Mesodermal cell (in vitro differentiated cells): ENCODE results near the gene SMIM15.

Experiments
- H3K27ac ChIP-seq: 2 replicates; pipeline ENCODE4 v1.7.0; 2013; ENCODE audit warnings: mild to moderate bottlenecking, low read depth, low read length, moderate library complexity; ENCODE audit not compliant: severe bottlenecking
- H3K36me3 ChIP-seq: 2 replicates; pipeline ENCODE4 v1.7.1; 2013; ENCODE audit warnings: mild to moderate bottlenecking, low read length, moderate library complexity; ENCODE audit not compliant: control insufficient read depth, insufficient read depth
- H3K4me1 ChIP-seq: one replicate; pipeline ENCODE4 v1.7.1; 2013; ENCODE audit warnings: mild to moderate bottlenecking, low read length; ENCODE audit not compliant: insufficient read depth, control insufficient read depth, poor library complexity, severe bottlenecking
- H3K4me3 ChIP-seq: 2 replicates; pipeline ENCODE4 v1.7.0; 2013; ENCODE audit warnings: low read length, control low read depth, mild to moderate bottlenecking; ENCODE audit not compliant: insufficient read depth, poor library complexity, severe bottlenecking; ENCODE audit errors: extremely low read depth
- H3K9me3 ChIP-seq: 2 replicates; pipeline ENCODE4 v1.7.1; 2013; ENCODE audit warnings: mild to moderate bottlenecking, low read length, moderate library complexity; ENCODE audit not compliant: control insufficient read depth
- WGBS, 2 experiments: methylation state at CpG; one replicate each; pipeline ENCODE4 v1.1.5; 2013; ENCODE audit warnings: missing lambda C conversion rate in 2 of 2; ENCODE audit not compliant: insufficient coverage in 2 of 2; 5-methylcytosine and 5-hydroxymethylcytosine counted together

The SMIM15 gene

DNA sequence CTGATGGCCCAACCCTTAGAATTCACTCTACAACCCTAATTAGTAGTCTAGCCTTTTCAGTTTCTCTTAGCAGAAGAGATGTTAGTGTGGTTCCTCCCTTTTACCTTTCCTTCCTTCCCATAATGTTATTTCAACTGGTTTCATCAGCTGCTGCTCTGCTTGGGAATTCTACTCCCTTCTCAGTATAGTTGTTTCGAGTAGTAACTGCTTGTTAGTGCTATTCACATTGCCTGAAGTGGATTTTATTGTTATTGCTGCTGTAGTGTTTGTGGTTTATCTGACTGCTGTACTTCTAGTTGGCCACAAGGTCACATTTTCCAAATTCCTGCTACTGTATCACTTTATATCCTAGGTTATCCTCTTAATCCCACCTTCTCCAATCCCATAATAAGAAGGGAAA lies 29.7 kb downstream of the SMIM15 start:
- Histone ChIP-seq H3K4me3 (no peak overlapping the region), H3K36me3 (no peaks in the 10 kb centered on the region), H3K27ac (no peak overlapping the region), H3K9me3 (no peaks in the 10 kb centered on the region), H3K4me1 (no peaks in the 10 kb centered on the region)
- WGBS, 2 experiments, result no CpG with 5 or more reads among the region's 1 CpG

- no peak overlapping the region for H3K27ac ChIP-seq
- WGBS, 2 experiments, result 100% methylated on average over 1 of the region's 2 CpGs; no CpG with 5 or more reads in 1 of the 2 experiments
- no peaks in the 10 kb centered on the region for H3K36me3 ChIP-seq
- H3K4me1 ChIP-seq, result no peaks in the 10 kb centered on the region
- no peak overlapping the region for H3K4me3 ChIP-seq
- H3K9me3 ChIP-seq, result no peaks in the 10 kb centered on the region
Observed at GRCh38 chr5:61130289-61130688, 32.0 kb downstream of the SMIM15 start.

DNA sequence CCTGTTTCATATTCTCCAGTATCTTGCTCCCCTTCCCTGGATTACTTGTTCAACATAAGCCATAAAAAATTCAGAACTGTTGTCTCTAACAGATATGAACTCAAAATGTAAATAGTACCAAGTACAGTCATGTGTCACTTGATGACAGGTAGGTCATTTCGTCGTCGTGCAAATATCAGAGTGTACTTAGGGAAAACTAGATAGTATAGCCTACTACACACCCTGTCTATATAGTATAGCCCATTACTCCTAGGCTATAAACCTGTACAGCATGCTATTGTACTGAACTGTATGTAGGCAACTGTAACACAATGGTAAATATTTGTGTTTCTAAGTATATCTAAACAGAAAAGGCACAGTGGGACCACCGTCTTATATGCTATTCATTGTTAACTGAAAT lies 39.1 kb downstream of the SMIM15 start:
- Histone ChIP-seq H3K9me3 (no peaks in the 10 kb centered on the region), H3K4me3 (no peak overlapping the region), H3K27ac (no peak overlapping the region), H3K4me1 (no peaks in the 10 kb centered on the region), H3K36me3 (no peaks in the 10 kb centered on the region)
- 95% methylated on average over 4 of the region's 4 CpGs; no CpG with 5 or more reads in 1 of the 2 experiments for WGBS, 2 experiments

- H3K27ac ChIP-seq, result no peak overlapping the region
- H3K9me3 ChIP-seq, result no peaks in the 10 kb centered on the region
- no peaks in the 10 kb centered on the region for H3K4me1 ChIP-seq
- no peaks in the 10 kb centered on the region for H3K36me3 ChIP-seq
- H3K4me3 ChIP-seq, result no peak overlapping the region
- WGBS, 2 experiments, result no CpG with 5 or more reads among the region's 1 CpG
Observed at GRCh38 chr5:61120534-61120933, 41.7 kb downstream of the SMIM15 start.

DNA sequence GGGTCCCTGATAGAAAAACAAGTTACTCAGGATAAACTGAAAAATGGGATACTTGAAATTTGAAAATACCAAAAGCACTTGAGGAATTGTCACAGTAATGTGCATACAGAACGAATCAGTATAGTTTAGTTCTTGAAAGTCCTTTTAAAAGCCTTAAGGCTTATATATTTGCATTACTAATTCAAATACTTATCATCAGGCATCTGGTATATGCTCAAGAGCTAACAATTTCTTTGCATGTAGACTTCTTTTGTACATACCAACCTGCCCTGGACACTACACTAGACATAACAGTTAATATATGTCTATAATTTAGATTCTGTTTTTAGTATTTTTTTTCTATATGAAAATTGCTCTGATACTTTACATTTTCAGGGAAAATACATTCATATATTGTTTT lies 43.2 kb downstream of the SMIM15 start:
- WGBS, 2 experiments, result no CpG with 5 or more reads among the region's 1 CpG
- H3K9me3 ChIP-seq, result no peaks in the 10 kb centered on the region
- no peak overlapping the region for H3K4me3 ChIP-seq
- no peaks in the 10 kb centered on the region for H3K4me1 ChIP-seq
- no peaks in the 10 kb centered on the region for H3K36me3 ChIP-seq
- H3K27ac ChIP-seq, result no peak overlapping the region

DNA sequence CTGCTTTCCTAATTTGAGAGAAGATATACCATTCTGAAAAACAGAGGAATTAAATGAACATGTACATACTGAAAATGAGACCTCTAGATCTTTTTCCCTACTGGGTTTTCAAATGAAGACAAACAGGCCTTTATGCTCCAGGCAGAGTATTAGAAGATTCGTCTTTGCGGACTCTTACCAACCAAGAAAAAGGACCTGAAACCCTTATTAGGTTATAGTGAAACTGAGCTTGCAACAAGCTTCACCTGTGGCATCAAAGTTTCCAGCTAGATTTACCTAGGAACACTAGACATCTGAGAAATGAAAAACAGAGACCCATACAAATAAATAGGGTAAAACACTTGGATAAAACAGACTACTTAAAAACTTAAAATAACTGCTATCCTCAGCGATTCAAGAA lies 46.3 kb downstream of the SMIM15 start:
- Histone ChIP-seq H3K9me3 (no peaks in the 10 kb centered on the region), H3K36me3 (no peaks in the 10 kb centered on the region), H3K27ac (no peak overlapping the region), H3K4me3 (no peak overlapping the region), H3K4me1 (no peaks in the 10 kb centered on the region)
- WGBS, 2 experiments, result no CpG with 5 or more reads among the region's 3 CpGs

DNA sequence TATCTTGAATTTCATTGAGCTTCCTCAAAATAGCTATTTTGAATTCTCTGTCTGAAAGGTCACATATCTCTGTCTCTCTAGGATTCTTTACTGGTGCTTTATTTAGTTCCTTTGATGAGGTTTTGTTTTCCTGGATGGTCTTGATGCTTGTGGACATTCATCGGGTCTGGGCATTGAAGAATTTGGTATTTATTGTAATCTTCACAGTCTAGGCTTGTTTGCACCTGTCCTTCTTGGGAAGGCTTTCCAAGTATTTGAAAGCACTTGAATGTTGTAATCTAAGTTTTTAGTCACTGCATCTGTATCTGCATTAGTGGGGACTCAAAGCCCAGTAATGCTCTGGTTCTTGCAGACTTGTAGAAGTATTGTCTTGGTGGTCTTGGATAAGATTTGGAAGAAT lies 47.8 kb downstream of the SMIM15 start:
- WGBS, 2 experiments, result no CpG with 5 or more reads among the region's 1 CpG
- H3K36me3 ChIP-seq, result no peaks in the 10 kb centered on the region
- no peak overlapping the region for H3K27ac ChIP-seq
- H3K4me3 ChIP-seq, result no peak overlapping the region
- H3K4me1 ChIP-seq, result no peaks in the 10 kb centered on the region
- no peaks in the 10 kb centered on the region for H3K9me3 ChIP-seq
